ENCODE measurements around the gene NT5E. TPM values are rescaled to one million over a fixed set of nuclear protein-coding genes. Genes with fewer than 3 reads are reported as not detected.

NT5E gene
- total and polyA plus RNA-seq, 2 donors (not counting 3 experiments of a cell fraction or from before 2014, with no cell fraction given) = 59.3 to 115 TPM

- no TSS peak for BruUV-seq (replicated peaks)
- no peak overlapping the region for H3K27ac ChIP-seq (ENCODE audit: insufficient read depth, low read depth, low read length)
- CTCF ChIA-PET = interaction anchor here (13.9 kb wide), 1 partner anchor 20 kb away, joined by 541 read pairs; the partner anchor contains the start of gene NT5E
Measured at GRCh38 chr6:85479208-85479607, 29.3 kb downstream of the NT5E start.

DNA sequence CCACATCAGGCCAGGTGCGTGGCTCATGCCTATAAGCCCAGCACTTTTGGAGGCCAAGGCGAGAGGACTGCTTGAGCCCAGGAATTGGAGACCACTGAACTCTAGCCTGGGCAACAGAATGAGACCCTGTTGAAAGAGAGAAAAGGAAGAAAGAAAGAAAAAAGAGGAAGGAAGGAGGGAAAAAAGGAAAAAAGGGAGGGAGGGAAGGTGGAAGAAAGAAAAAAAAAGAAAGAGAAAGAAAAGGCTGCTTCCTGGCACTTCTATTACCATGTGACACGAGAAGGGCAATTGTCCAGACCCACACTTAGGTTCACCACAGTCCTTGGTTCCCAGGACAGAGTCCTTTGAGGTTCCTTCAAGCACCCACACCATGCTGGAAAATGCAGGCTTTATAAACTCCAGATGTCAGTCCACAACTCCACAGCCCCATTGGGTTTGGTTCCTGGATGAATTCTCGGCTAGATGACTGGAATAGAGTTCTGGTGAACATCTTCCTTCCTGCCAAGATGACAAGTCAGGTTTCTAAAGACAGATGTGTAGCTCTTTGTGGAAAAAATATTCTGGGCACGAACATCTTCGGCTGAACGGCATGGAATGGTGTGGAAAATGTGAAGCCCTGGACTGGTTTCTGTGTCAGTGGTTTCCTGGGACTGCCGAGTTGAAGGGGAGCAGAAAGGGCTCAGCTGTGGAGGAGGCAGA lies 32.5 kb downstream of the NT5E start:
- H3K9me1 ChIP-seq (replicated peaks; ENCODE audit: control insufficient read depth, extremely low read depth, insufficient read depth, low read length) = no peaks in the 10 kb centered on the region
- no peak for DNase-seq (ENCODE audit: low read depth, low spot score)
- no peaks in the 10 kb centered on the region for H3K79me2 ChIP-seq (ENCODE audit: control insufficient read depth, insufficient read depth, low read length)
- no peaks in the 10 kb centered on the region for H3K9me3 ChIP-seq (replicated peaks; ENCODE audit: control insufficient read depth, insufficient read depth, low read length)
- no peaks in the 10 kb centered on the region for H4K20me1 ChIP-seq (replicated peaks; ENCODE audit: control insufficient read depth, extremely low read depth, insufficient read depth, low read length)
- H3K36me3 ChIP-seq (ENCODE audit: control insufficient read depth in 2 of 2, extremely low read depth in 1 of 2, insufficient read depth in 2 of 2, low read length in 2 of 2) = peaks cover 3 to 6% of the 10 kb centered on the region in 2 experiments
- FAIRE-seq = no peak
- no TSS peak for BruUV-seq (replicated peaks)
- H3K4me3 ChIP-seq (replicated peaks in 1 of 3; ENCODE audit: insufficient read depth in 1 of 3, low read depth in 1 of 3, low read length in 3 of 3) = no peak overlapping the region
- no peaks in the 10 kb centered on the region for H3K27me3 ChIP-seq (ENCODE audit: control insufficient read depth in 2 of 2, insufficient read depth in 2 of 2, low read length in 2 of 2)
- POLR2A ChIA-PET = interaction anchor here (0.9 to 1.6 kb wide), 4 partner anchors 18 to 196 kb away, joined by 3 to 6 read pairs (median 5); partner anchors contain the start of gene NT5E
- no peak for TF ChIP-seq MAX (IDR thresholded peaks at IDR 0.05; ENCODE audit: insufficient read depth, insufficient read length)
- H3K4me2 ChIP-seq (ENCODE audit: insufficient read depth, low read length) = peak overlapping the region; percentile 6
- peak overlapping the region; percentile 12 for H3K27ac ChIP-seq (ENCODE audit: insufficient read depth, low read depth, low read length)
- CTCF ChIA-PET = interaction anchor here (0.6 to 13.9 kb wide), 48 partner anchors 9 to 884 kb away, joined by 3 to 541 read pairs (median 6); partner anchors contain the start of gene NT5E
- H3K9ac ChIP-seq (replicated peaks; ENCODE audit: extremely low read depth, insufficient read depth, low read length) = peak overlapping the region; percentile 19
- H3K4me1 ChIP-seq (ENCODE audit: control insufficient read depth, extremely low read depth, insufficient read depth, low read length) = peaks cover 7% of the 10 kb centered on the region
- intact Hi-C loops (cut with micrococcal nuclease) (loop anchor here (2.0 kb wide), 1 partner anchor 54 kb away; no protein-coding TSS in a partner anchor), dilution Hi-C loops (cut with MboI; ENCODE audit: extremely low pct_ligation_motif_present, low sequenced_read_pairs) (no loop called here)
- H2AFZ ChIP-seq (ENCODE audit: low read depth, low read length) = peak overlapping the region; percentile 22

More at GRCh38 chr6:85479208-85479607, 29.3 kb downstream of the NT5E start:
- no peak overlapping the region for H3K4me3 ChIP-seq (replicated peaks in 1 of 3; ENCODE audit: insufficient read depth in 1 of 3, low read depth in 1 of 3, low read length in 3 of 3)
- no peak overlapping the region for H3K9ac ChIP-seq (replicated peaks; ENCODE audit: extremely low read depth, insufficient read depth, low read length)
- intact Hi-C loops (cut with micrococcal nuclease) = no loop called here
- H3K4me2 ChIP-seq (ENCODE audit: insufficient read depth, low read length) = no peak overlapping the region
- no peak overlapping the region for H2AFZ ChIP-seq (ENCODE audit: low read depth, low read length)
- H3K36me3 ChIP-seq (ENCODE audit: control insufficient read depth in 2 of 2, extremely low read depth in 1 of 2, insufficient read depth in 2 of 2, low read length in 2 of 2) = peaks cover 3 to 8% of the 10 kb centered on the region in 2 experiments
- DNase-seq (ENCODE audit: low read depth, low spot score) (no peak), FAIRE-seq (no peak)
- TF ChIP-seq MAX (IDR thresholded peaks at IDR 0.05; ENCODE audit: insufficient read depth, insufficient read length) (no peak), MYC (IDR thresholded peaks at IDR 0.05; ENCODE audit: low read depth, low read length) (no peak), EZH2 (IDR thresholded peaks at IDR 0.05; ENCODE audit: borderline replicate concordance, low read depth, low read length, severe bottlenecking) (no peak), JUN (IDR thresholded peaks at IDR 0.05; ENCODE audit: borderline replicate concordance, insufficient read depth, insufficient read length, low read depth) (no peak)
- no peaks in the 10 kb centered on the region for H3K9me1 ChIP-seq (replicated peaks; ENCODE audit: control insufficient read depth, extremely low read depth, insufficient read depth, low read length)
- no peaks in the 10 kb centered on the region for H3K9me3 ChIP-seq (replicated peaks; ENCODE audit: control insufficient read depth, insufficient read depth, low read length)
- no peaks in the 10 kb centered on the region for H4K20me1 ChIP-seq (replicated peaks; ENCODE audit: control insufficient read depth, extremely low read depth, insufficient read depth, low read length)
- no peaks in the 10 kb centered on the region for H3K27me3 ChIP-seq (ENCODE audit: control insufficient read depth in 2 of 2, insufficient read depth in 2 of 2, low read length in 2 of 2)
- POLR2A ChIA-PET = no interaction called here
- H3K4me1 ChIP-seq (ENCODE audit: control insufficient read depth, extremely low read depth, insufficient read depth, low read length) = peaks cover 7% of the 10 kb centered on the region
- no peaks in the 10 kb centered on the region for H3K79me2 ChIP-seq (ENCODE audit: control insufficient read depth, insufficient read depth, low read length)
- dilution Hi-C loops (cut with MboI; ENCODE audit: extremely low pct_ligation_motif_present, low sequenced_read_pairs) = no loop called here
